GM23248 (cell line): ENCODE data around the gene ZHX3.

Source experiments
- EZH2 ChIP-seq: fragments of 200-600 bp; sonication (generic); IDR thresholded peaks from 2 replicates; pipeline ENCODE4 v1.6.1; 2018; ENCODE audit warnings: antibody characterized with exemption, mild to moderate bottlenecking; ENCODE audit not compliant: insufficient read depth, poor library complexity, severe bottlenecking
- EZH2phosphoT487 ChIP-seq: fragments of 200-600 bp; sonication (generic); IDR thresholded peaks from 2 replicates; pipeline ENCODE4 v1.6.1; 2018; ENCODE audit warnings: antibody characterized with exemption, moderate library complexity, mild to moderate bottlenecking, low read depth; ENCODE audit not compliant: insufficient read depth

DNA sequence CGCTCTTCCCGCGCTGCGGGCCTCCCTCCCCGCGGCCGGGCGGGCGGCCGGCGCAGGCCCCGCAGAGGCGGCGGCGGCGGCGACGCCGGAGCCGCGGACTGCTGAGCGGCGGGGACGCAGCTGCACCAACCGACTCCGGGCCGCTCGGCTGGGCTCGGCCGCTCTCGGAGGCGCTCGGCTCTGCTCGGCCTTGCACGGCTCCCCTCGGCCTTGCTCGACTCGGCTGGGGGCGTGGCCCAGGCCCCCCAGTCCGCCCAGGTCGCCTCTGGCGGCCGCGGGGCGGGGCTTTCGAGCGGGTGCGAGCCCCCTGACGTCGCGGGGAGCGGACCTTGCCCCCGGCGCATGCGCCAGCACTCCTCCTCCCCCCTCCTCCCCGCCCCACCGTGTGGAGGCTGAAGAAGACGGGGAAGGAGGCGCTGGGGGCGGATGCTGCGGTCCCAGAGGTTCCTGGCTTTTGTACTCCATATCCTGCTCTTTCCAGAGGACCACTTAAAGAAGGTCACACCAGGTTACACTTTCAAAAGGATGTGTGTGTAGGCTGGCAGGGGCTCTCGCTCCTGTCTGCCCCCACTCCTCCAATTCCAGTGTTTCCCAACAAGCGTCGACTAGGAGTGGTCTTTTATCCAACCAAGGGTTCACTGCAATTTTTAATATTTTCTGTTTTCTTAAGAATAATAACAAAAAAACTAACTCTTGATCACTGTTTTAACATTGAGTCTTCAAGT is at the start of gene ZHX3:
- no peak for TF ChIP-seq EZH2
- no peak for TF ChIP-seq EZH2phosphoT487
